NCI-H748 (cell line): ENCODE data around the gene LRRC45.

ENCODE experiments used
- DNase-seq: peaks from one replicate; lab custom pipeline; 2025; ENCODE audit not compliant: unreplicated experiment; lab: John Stamatoyannopoulos, UW

LRRC45 gene

GRCh38 chr17:82018989-82019689, 4.0 kb upstream of the LRRC45 start:
- DNase-seq = no peak

- DNase-seq = peak; percentile 68
Observed at GRCh38 chr17:82019690-82020571, 3.2 kb upstream of the LRRC45 start.

- DNase-seq = no peak
Observed at GRCh38 chr17:82020572-82021106, 2.5 kb upstream of the LRRC45 start.

- DNase-seq = peak; percentile 67
Observed at GRCh38 chr17:82021107-82021899, 1.8 kb upstream of the LRRC45 start.

DNA sequence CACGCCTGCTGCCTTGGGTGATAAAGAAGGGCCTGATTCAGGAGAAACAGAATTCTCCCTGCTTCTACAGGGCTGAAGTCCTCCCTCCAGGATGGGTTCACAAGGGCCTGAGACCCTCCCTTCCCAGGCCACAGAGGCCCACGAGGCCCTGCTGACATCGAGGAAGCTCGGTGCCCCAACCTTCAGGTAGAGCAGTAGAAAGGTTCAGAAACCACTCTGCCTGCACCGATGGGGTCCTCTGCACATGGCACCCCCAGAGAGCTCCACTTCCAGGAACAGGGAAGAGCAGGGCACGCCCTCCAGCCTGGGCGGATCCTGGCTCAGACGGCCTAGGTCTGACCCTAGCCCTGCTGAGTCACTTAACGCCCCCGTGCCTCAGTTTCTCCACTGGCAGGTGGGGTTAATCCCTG, 1.2 kb upstream of the LRRC45 start:
- peak; percentile 41 for DNase-seq

DNA sequence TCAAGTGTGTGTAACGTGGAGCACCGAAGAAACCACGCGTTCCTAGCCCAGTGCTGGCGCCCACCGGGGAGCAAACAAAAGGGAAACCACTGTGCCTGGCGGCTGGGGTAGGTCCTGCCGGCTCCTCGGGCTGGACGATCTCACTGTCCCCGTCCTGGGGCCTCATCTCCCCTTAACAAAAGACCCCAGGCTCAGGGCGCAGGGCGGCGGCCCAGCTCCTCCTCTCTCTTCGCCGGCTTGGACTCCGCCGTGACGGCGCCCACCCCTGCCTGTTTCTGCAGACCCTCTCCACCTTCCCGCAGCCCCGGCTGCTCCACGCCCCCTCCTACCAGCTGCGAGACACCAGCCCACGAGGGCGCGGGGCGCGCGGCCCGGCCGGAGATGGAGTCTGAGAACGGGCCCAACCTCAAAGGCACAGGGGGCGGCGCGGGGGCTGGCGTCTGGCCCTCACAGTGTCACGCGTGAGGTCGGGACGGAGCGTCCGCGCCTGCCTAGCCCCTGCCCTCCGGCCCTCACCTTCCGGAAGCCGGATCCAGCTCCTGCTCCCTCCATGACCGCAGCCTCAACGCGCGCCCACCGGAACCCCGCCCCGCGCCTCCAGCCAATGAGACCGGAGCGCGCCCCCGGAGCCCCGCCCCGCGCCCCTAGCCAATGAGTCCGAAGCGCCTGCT, 660 bp upstream of the LRRC45 start, which contains the start of gene CENPX:
Gene CENPX, minus strand, starts transcription at position 569 of the 671 bp plus-strand sequence. Its CDS starts 17 bp downstream, at position 552.
- DNase-seq = no peak

DNA sequence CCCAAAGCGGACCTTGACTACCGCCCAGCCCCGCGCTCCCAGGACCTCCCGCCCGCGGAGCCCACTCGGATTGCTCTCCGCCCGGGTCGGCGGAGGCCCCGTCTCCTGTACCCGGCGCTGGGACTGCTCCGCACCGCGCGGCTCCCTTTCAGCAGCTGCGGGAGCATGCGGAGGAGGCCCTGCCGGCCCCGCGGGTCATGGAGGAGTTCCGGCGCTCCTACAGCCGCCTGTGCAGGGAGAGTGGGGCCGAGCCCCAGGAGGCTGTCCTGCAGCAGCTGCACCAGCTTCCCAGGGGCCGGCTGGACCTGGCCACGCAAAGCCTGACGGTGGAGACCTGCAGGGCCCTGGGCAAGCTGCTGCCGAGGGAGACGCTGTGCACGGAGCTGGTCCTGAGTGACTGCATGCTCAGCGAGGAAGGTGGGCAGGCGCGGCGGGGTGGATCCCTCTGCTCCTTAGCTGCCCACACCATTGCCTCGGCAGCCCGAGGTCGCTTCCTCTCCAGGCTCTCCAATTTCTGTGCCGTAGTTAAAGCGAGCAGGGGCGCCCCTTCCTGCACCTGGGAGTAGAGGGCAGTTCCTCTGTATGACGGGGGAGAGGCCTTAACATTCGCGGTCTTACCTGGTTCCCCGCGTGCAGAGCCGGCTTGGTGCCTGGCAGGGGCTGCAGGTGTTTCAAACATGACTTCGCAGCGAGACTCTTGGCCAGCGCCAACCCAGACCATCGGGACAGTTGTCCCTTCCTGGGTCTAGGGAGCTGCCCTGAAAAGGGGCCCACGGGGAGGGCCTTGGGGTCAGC, 539 bp downstream of the LRRC45 start:
- peak; percentile 69 for DNase-seq

DNA sequence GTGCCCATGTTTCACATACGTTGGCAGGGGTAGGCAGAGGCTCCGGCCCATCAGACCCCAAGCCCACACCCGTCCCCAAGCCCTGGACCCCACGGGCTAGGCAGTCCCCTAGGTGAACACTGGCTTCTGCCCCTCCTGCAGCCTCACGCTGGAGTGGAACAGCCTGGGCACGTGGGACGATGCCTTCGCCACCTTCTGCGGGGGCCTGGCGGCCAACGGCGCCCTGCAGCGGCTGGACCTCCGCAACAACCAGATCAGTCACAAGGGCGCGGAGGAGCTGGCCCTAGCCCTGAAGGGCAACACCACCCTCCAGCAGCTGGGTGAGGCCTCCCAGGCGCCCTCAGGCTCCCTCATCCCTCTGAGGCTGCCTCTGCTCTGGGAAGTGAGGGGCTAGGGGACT, 1.8 kb downstream of the LRRC45 start:
- no peak for DNase-seq

GRCh38 chr17:82025401-82026107, 2.4 kb downstream of the LRRC45 start:
- DNase-seq = no peak

DNA sequence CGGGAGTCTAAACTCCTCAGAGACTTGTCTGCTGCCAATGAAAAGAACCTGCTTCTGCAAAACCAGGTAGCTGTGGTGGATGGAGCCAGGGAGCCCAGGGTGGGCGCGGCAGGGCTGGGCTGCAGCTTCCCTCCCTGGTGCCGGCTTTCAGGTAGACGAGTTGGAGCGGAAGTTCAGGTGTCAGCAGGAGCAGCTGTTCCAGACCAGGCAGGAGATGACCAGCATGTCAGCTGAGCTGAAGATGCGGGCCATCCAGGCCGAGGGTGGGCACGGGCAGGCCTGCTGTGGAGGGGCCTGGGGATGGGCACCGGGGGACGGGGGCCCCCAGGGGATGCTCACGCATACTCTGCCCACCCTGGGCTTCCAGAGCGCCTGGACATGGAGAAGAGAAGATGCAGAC, 5.1 kb downstream of the LRRC45 start:
- DNase-seq = no peak

DNA sequence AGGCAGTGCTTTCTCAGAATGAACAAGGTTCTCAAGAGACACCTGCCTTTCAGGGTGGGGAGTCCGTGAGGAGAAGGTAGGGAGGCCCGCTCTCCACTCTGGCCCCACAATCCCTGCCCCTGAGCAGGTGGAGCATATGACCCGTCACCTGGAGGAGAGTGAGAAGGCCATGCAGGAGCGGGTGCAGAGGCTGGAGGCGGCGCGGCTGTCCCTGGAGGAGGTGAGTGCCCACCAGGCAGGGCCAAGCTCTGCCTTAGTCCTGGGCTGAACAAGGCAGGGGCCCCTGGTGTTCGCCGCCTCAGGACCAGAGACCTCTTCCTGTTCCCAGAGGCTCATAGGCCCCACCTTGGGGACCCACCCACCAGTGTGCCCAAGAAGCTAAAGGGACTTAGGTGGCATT, 5.9 kb downstream of the LRRC45 start:
- no peak for DNase-seq

GRCh38 chr17:82029391-82029790, 6.3 kb downstream of the LRRC45 start:
- DNase-seq = no peak

- no peak for DNase-seq
Observed at GRCh38 chr17:82029990-82030469, 6.9 kb downstream of the LRRC45 start.

DNA sequence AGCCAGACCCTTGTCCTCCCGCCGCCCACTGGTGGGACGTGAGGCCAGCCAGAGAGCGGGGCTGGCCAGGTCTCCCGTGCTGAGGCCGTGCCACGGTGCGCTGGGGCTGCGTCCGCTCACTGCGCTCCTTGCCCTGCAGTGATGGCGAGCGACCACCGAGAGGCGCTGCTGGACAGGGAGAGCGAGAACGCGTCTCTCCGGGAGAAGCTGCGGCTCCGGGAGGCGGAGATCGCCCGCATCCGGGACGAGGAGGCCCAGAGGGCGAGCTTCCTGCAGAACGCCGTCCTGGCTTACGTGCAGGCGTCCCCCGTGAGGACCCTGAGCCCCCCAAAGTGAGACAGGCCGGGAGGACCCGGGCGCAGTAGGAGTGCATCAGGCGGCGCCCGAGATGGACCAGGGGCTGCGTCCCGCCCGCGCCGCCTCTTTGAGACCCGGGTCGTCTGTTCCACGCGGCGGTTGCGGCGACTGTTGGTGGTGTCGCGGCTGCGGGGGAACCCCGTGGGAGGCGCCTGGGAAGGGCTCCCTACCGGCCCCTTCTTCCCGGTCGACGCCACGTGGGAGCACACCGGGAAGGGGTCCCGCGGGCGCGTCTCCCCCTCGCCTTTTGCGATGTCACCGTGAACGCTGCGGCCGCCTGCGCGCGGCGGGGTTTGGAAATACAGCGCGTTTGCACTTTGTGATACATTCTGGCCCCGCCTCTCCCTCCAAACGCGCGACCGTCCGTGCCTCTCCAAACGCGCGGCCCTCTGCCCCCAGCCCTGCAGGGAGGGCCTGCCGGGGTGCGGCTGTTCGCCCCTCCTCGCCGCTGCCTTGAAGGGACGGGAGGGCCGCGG, 7.6 kb downstream of the LRRC45 start:
- peak; percentile 89 for DNase-seq

- DNase-seq = peak; percentile 71
Observed at GRCh38 chr17:82031303-82031884, 8.3 kb downstream of the LRRC45 start, which contains the start of gene RAC3. TSS of gene RAC3 (plus strand) at chr17:82031678. CDS start at chr17:82031762, 84 bp downstream.

DNA sequence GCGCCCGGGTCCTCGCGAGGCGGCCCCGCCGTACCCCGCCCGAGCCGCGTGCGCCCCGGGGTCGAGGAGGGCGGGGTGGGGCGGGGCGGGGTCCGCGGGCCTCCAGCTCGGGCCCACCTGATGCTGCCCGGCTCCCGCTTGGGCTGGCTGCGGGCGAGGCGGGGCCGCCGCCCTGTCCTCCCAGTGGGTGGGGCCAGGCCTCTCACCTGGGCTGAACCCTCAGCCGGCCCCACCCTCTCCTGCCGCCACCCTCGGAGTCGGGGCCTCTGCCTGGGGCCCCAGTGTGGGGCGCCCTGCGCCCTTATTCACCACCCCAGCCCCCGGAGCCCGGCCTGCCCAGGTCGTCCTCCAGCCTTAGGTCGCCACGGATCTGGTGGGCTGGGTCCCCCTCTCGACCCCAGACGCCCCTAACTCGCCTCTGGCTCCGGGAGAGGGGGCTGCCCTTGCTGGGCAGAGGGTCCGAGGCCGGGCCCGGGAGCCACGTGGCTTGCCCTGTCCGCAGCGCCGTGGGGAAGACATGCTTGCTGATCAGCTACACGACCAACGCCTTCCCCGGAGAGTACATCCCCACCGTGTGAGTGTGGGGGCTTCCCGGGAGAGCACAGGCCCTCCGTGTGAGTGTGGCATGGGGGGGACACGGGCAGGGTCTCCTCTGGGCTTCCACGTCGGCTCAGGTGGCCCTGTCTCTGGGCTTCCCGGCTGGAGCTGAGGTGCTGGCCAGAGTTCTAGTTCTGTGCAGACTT, 9.0 kb downstream of the LRRC45 start:
- peak; percentile 78 for DNase-seq
